ENCODE results near the gene NTN4.
"Not testable (repeated sequence)": the region's sequence is repeated elsewhere in the genome, so short reads cannot be mapped to it uniquely, and the experiment has no call there.

NTN4 gene

GRCh38 chr12:95788637-95789036, 1.9 kb downstream of the NTN4 start:
- TF ChIP-seq CTCF (conservative IDR thresholded peaks at IDR 0.05; ENCODE audit: low read depth), result no peak
- no peak for DNase-seq (ENCODE audit: low spot score)
- ChIA-PET POLR2A (ENCODE audit: low non-redundant PET) (no interaction called here), CTCF (interaction anchor here (0.6 kb wide), 3 partner anchors 161 to 230 kb away, joined by 3 to 4 read pairs (median 4); no protein-coding TSS in a partner anchor)
- H3K27ac ChIP-seq, result peak overlapping the region; percentile 87

- no peak for TF ChIP-seq CTCF (conservative IDR thresholded peaks at IDR 0.05; ENCODE audit: low read depth)
- ChIA-PET CTCF (interaction anchor here (0.8 kb wide), 1 partner anchor 17 kb away, joined by 4 read pairs; no protein-coding TSS in a partner anchor), POLR2A (ENCODE audit: low non-redundant PET) (no interaction called here)
- peak overlapping the region; percentile 2; the same call in 1 of the 2 replicates for H3K27ac ChIP-seq
- DNase-seq (ENCODE audit: low spot score), result no peak
Observed at GRCh38 chr12:95787274-95787818, 3.2 kb downstream of the NTN4 start.

GRCh38 chr12:95784915-95785314, 5.6 kb downstream of the NTN4 start:
- CTCF ChIA-PET, result no interaction called here
- DNase-seq (ENCODE audit: low spot score), result no peak
- no peak overlapping the region for H3K27ac ChIP-seq
- no peak for TF ChIP-seq CTCF (conservative IDR thresholded peaks at IDR 0.05; ENCODE audit: low read depth)
- POLR2A ChIA-PET (ENCODE audit: low non-redundant PET), result no interaction called here

GRCh38 chr12:95784286-95784685, 6.3 kb downstream of the NTN4 start:
- H3K27ac ChIP-seq, result peak overlapping the region; percentile 41
- no peak for TF ChIP-seq CTCF (conservative IDR thresholded peaks at IDR 0.05; ENCODE audit: low read depth)
- ChIA-PET POLR2A (ENCODE audit: low non-redundant PET) (no interaction called here), CTCF (no interaction called here)
- no peak for DNase-seq (ENCODE audit: low spot score)

GRCh38 chr12:95775466-95775865, 15.1 kb downstream of the NTN4 start:
- DNase-seq (ENCODE audit: low spot score); CTCF ChIA-PET; POLR2A ChIA-PET (ENCODE audit: low non-redundant PET): not testable (repeated sequence)
- H3K27ac ChIP-seq, result peak overlapping the region; percentile 48

- CTCF ChIA-PET, result interaction anchor here (0.6 kb wide), 2 partner anchors 240 to 418 kb away, joined by 3 to 6 read pairs; no protein-coding TSS in a partner anchor
- H3K27ac ChIP-seq, result no peak overlapping the region
- peak; percentile 10 for DNase-seq (ENCODE audit: low spot score)
- POLR2A ChIA-PET (ENCODE audit: low non-redundant PET), result no interaction called here
- no peak for TF ChIP-seq CTCF (conservative IDR thresholded peaks at IDR 0.05; ENCODE audit: low read depth)
Observed at GRCh38 chr12:95774311-95775045, 16.1 kb downstream of the NTN4 start.

- POLR2A ChIA-PET (ENCODE audit: low non-redundant PET), result no interaction called here
- CTCF ChIA-PET, result no interaction called here
- DNase-seq (ENCODE audit: low spot score), result no peak
- H3K27ac ChIP-seq, result no peak overlapping the region
- TF ChIP-seq CTCF (conservative IDR thresholded peaks at IDR 0.05; ENCODE audit: low read depth), result no peak
Observed at GRCh38 chr12:95773320-95773719, 17.2 kb downstream of the NTN4 start.
